ENCODE measurements around the gene GPS2. TPM values are rescaled to one million over a fixed set of nuclear protein-coding genes. Genes with fewer than 3 reads are reported as not detected.
A peak's percentile ranks its signal among the peaks of the same experiment; 100 is the strongest.

The GPS2 gene
- total and polyA plus RNA-seq, 10 of the 15 experiments (the other 5 are each of a cell fraction or from before 2014, with no cell fraction given) = 10.2 to 96.4 (median 42.5) TPM

- TF ChIP-seq E2F4 (IDR thresholded peaks at IDR 0.05; ENCODE audit: low read depth, low read length) (no peak), YBX1 (IDR thresholded peaks at IDR 0.05) (no peak), MYB (IDR thresholded peaks at IDR 0.05; ENCODE audit: borderline replicate concordance, low read depth, low read length) (no peak)
Observed at GRCh38 chr17:7263801-7264078, 51.4 kb downstream of the GPS2 start (continued).

GRCh38 chr17:7262935-7263800, 52.0 kb downstream of the GPS2 start:
- peak overlapping the region; percentile 51 for H2AFZ ChIP-seq (ENCODE audit: control insufficient read depth, low read depth, low read length)
- BruUV-seq (replicated peaks) = no TSS peak
- TF ChIP-seq SUZ12 (IDR thresholded peaks at IDR 0.05; ENCODE audit: unreplicated experiment) (peak; percentile 39), EGR1 (IDR thresholded peaks at IDR 0.05; ENCODE audit: borderline replicate concordance in 1 of 2, low read depth in 2 of 2, low read length in 2 of 2) (no peak)

More at GRCh38 chr17:7262935-7263800, 52.0 kb downstream of the GPS2 start:
- ChIA-PET CTCF (interaction anchor here (1.1 kb wide), 1 partner anchor 42 kb away, joined by 4 read pairs; no protein-coding TSS in a partner anchor), POLR2A (interaction anchor here (0.6 to 0.7 kb wide), 2 partner anchors 67 to 99 kb away, joined by 3 to 6 read pairs; no protein-coding TSS in a partner anchor), SMC1A (ENCODE audit: uncharacterized antibody, unreplicated experiment) (interaction anchor here (0.8 kb wide), 1 partner anchor 9 kb away, joined by 6 read pairs; no protein-coding TSS in a partner anchor), RAD21 (ENCODE audit: unreplicated experiment) (no interaction called here)
- Histone ChIP-seq H3K9ac (ENCODE audit: control insufficient read depth, insufficient read depth, low read length) (no peak overlapping the region), H3K36me3 (ENCODE audit: control insufficient read depth in 2 of 2, insufficient read depth in 2 of 2, low read length in 1 of 2) (no peaks in the 10 kb centered on the region; a peak in 1 of 4 replicates), H3K4me3 (no peak overlapping the region), H3K4me1 (ENCODE audit: control insufficient read depth, insufficient read depth, low read length) (peaks cover 17% of the 10 kb centered on the region), H4K20me1 (ENCODE audit: control insufficient read depth, insufficient read depth) (no peaks in the 10 kb centered on the region), H3K79me2 (ENCODE audit: control insufficient read depth, insufficient read depth, low read length) (no peaks in the 10 kb centered on the region), H3K9me3 (replicated peaks; ENCODE audit: control insufficient read depth, insufficient read depth, low read length) (no peaks in the 10 kb centered on the region), H3K27me3 (replicated peaks in 1 of 2; ENCODE audit: control insufficient read depth in 2 of 2, insufficient read depth in 2 of 2, low read length in 1 of 2) (peaks cover 3 to 5% of the 10 kb centered on the region in 2 experiments; a peak in 2 of 4 replicates), H3K27ac (ENCODE audit: control insufficient read depth, insufficient read depth) (no peak overlapping the region), H3K4me2 (ENCODE audit: control insufficient read depth, insufficient read depth) (peak overlapping the region; percentile 69)
- in situ Hi-C loops (cut with MboI) = no loop called here
- no peak for DNase-seq (ENCODE audit: low read depth, low spot score)
- intact Hi-C loops (cut with micrococcal nuclease; ENCODE audit: unreplicated experiment) = no loop called here
- 4% methylated on average over 26 of the region's 26 CpGs for WGBS (ENCODE audit: insufficient coverage, insufficient replicate concordance, low lambda C conversion rate, missing lambda C conversion rate)
- no peak for FAIRE-seq
- ATAC-seq = peak; percentile 32

Small RNA genes lying within 50 kb of the gene (small RNA-seq; reads per million reads assigned to genes)
- not detected for gene AC026954.2
- gene RF00019 = not detected

Other genes starting within 250 kb of the GPS2 start
Only the 7 nearest of the 34 such genes appear.
- 0.05 and 0.06 TPM in 2 replicates for gene SLC2A4, start 33.6 kb downstream of the GPS2 start, total RNA-seq (2014; rRNA removed)
- 0.04 and 0.05 TPM in 2 replicates for gene SLC2A4, start 33.6 kb downstream of the GPS2 start, total RNA-seq (2014; rRNA removed; fragmentation: Illumina TruSeq; extraction: Trizol)
- gene SLC2A4, start 33.6 kb downstream of the GPS2 start, total RNA-seq (2021) = 0.19 and 0.23 TPM in 2 replicates
- gene SLC2A4, start 33.6 kb downstream of the GPS2 start, polyA plus RNA-seq (2011; rRNA removed) = 0.03 and 0.04 TPM in 2 replicates
- gene SLC2A4, start 33.6 kb downstream of the GPS2 start, polyA plus RNA-seq (2014; fragmentation: Illumina TruSeq; extraction: Trizol) = 0.04 and 0.11 TPM in 2 replicates
- not detected for gene SLC2A4, start 33.6 kb downstream of the GPS2 start, polyA plus RNA-seq (2014; fragmentation: Nextera tagmentation; extraction: Ambion mirVana)
- 0.03 and 0.06 TPM in 2 replicates for gene SLC2A4, start 33.6 kb downstream of the GPS2 start, polyA plus RNA-seq (2014; rRNA removed)
- not detected for gene SLC2A4, start 33.6 kb downstream of the GPS2 start, polyA plus RNA-seq (2016; fragmentation: Nextera tagmentation; extraction: Ambion mirVana)
- gene YBX2, start 20.7 kb downstream of the GPS2 start, total RNA-seq (2014; rRNA removed) = not detected in 2 replicates
- not detected in 2 replicates for gene YBX2, start 20.7 kb downstream of the GPS2 start, total RNA-seq (2014; rRNA removed; fragmentation: Illumina TruSeq; extraction: Trizol)
- not detected in 2 replicates for gene YBX2, start 20.7 kb downstream of the GPS2 start, total RNA-seq (2021)
- gene YBX2, start 20.7 kb downstream of the GPS2 start, polyA plus RNA-seq (2011; rRNA removed) = not detected in 2 replicates
- not detected in 2 replicates for gene YBX2, start 20.7 kb downstream of the GPS2 start, polyA plus RNA-seq (2014; fragmentation: Illumina TruSeq; extraction: Trizol)
- gene YBX2, start 20.7 kb downstream of the GPS2 start, polyA plus RNA-seq (2014; fragmentation: Nextera tagmentation; extraction: Ambion mirVana) = not detected
- not detected in 2 replicates for gene YBX2, start 20.7 kb downstream of the GPS2 start, polyA plus RNA-seq (2014; rRNA removed)
- gene YBX2, start 20.7 kb downstream of the GPS2 start, polyA plus RNA-seq (2016; fragmentation: Nextera tagmentation; extraction: Ambion mirVana) = not detected
- gene EIF5A, start 7.7 kb downstream of the GPS2 start, total RNA-seq (2014; rRNA removed) = 764 and 846 TPM in 2 replicates
- 565 and 610 TPM in 2 replicates for gene EIF5A, start 7.7 kb downstream of the GPS2 start, total RNA-seq (2014; rRNA removed; fragmentation: Illumina TruSeq; extraction: Trizol)
- gene EIF5A, start 7.7 kb downstream of the GPS2 start, total RNA-seq (2021) = 1,049 and 1,070 TPM in 2 replicates
- 726 and 811 TPM in 2 replicates for gene EIF5A, start 7.7 kb downstream of the GPS2 start, polyA plus RNA-seq (2011; rRNA removed)
- 601 and 1,090 TPM in 2 replicates for gene EIF5A, start 7.7 kb downstream of the GPS2 start, polyA plus RNA-seq (2014; fragmentation: Illumina TruSeq; extraction: Trizol)
- 10 to 100 TPM; 26.5 to 85.5 TPM for gene EIF5A, start 7.7 kb downstream of the GPS2 start, polyA plus RNA-seq (2014; fragmentation: Nextera tagmentation; extraction: Ambion mirVana)
- 1,043 and 1,146 TPM in 2 replicates for gene EIF5A, start 7.7 kb downstream of the GPS2 start, polyA plus RNA-seq (2014; rRNA removed)
- gene EIF5A, start 7.7 kb downstream of the GPS2 start, polyA plus RNA-seq (2016; fragmentation: Nextera tagmentation; extraction: Ambion mirVana) = 1,000 to 10,000 TPM; 1,758 to 1,792 TPM
- gene NEURL4, start 14.0 kb upstream of the GPS2 start, total RNA-seq (2014; rRNA removed) = 12.5 and 16.0 TPM in 2 replicates
- 8.2 and 8.7 TPM in 2 replicates for gene NEURL4, start 14.0 kb upstream of the GPS2 start, total RNA-seq (2014; rRNA removed; fragmentation: Illumina TruSeq; extraction: Trizol)
- gene NEURL4, start 14.0 kb upstream of the GPS2 start, total RNA-seq (2021) = 32.7 and 41.9 TPM in 2 replicates
- 6.1 and 11.3 TPM in 2 replicates for gene NEURL4, start 14.0 kb upstream of the GPS2 start, polyA plus RNA-seq (2011; rRNA removed)
- gene NEURL4, start 14.0 kb upstream of the GPS2 start, polyA plus RNA-seq (2014; fragmentation: Illumina TruSeq; extraction: Trizol) = 9.1 and 14.2 TPM in 2 replicates
- gene NEURL4, start 14.0 kb upstream of the GPS2 start, polyA plus RNA-seq (2014; fragmentation: Nextera tagmentation; extraction: Ambion mirVana) = under 1 TPM; 0.03 to 0.26 TPM
- gene NEURL4, start 14.0 kb upstream of the GPS2 start, polyA plus RNA-seq (2014; rRNA removed) = 25.2 and 33.0 TPM in 2 replicates
- 1 to 10 TPM; 2.9 to 3.6 TPM for gene NEURL4, start 14.0 kb upstream of the GPS2 start, polyA plus RNA-seq (2016; fragmentation: Nextera tagmentation; extraction: Ambion mirVana)
- gene ACAP1, start 21.2 kb upstream of the GPS2 start, total RNA-seq (2014; rRNA removed) = 120 and 140 TPM in 2 replicates
- 65.4 and 66.6 TPM in 2 replicates for gene ACAP1, start 21.2 kb upstream of the GPS2 start, total RNA-seq (2014; rRNA removed; fragmentation: Illumina TruSeq; extraction: Trizol)
- 245 and 257 TPM in 2 replicates for gene ACAP1, start 21.2 kb upstream of the GPS2 start, total RNA-seq (2021)
- gene ACAP1, start 21.2 kb upstream of the GPS2 start, polyA plus RNA-seq (2011; rRNA removed) = 64.6 and 95.4 TPM in 2 replicates
- gene ACAP1, start 21.2 kb upstream of the GPS2 start, polyA plus RNA-seq (2014; fragmentation: Illumina TruSeq; extraction: Trizol) = 32.7 and 72.6 TPM in 2 replicates
- gene ACAP1, start 21.2 kb upstream of the GPS2 start, polyA plus RNA-seq (2014; fragmentation: Nextera tagmentation; extraction: Ambion mirVana) = 10 to 100 TPM in 1 of 2 experiments, 1 to 10 TPM in 1; 5.7 to 25.2 TPM
- gene ACAP1, start 21.2 kb upstream of the GPS2 start, polyA plus RNA-seq (2014; rRNA removed) = 143 and 159 TPM in 2 replicates
- gene ACAP1, start 21.2 kb upstream of the GPS2 start, polyA plus RNA-seq (2016; fragmentation: Nextera tagmentation; extraction: Ambion mirVana) = 100 to 1,000 TPM; 148 TPM
- 3.8 and 4.5 TPM in 2 replicates for gene KCTD11, start 36.8 kb upstream of the GPS2 start, total RNA-seq (2014; rRNA removed)
- gene KCTD11, start 36.8 kb upstream of the GPS2 start, total RNA-seq (2014; rRNA removed; fragmentation: Illumina TruSeq; extraction: Trizol) = 1.8 and 1.9 TPM in 2 replicates
- gene KCTD11, start 36.8 kb upstream of the GPS2 start, total RNA-seq (2021) = 4.7 and 5.0 TPM in 2 replicates
- gene KCTD11, start 36.8 kb upstream of the GPS2 start, polyA plus RNA-seq (2011; rRNA removed) = 4.4 and 7.3 TPM in 2 replicates
- gene KCTD11, start 36.8 kb upstream of the GPS2 start, polyA plus RNA-seq (2014; fragmentation: Illumina TruSeq; extraction: Trizol) = 2.8 and 3.0 TPM in 2 replicates
- under 1 TPM; 0.05 to 0.09 TPM for gene KCTD11, start 36.8 kb upstream of the GPS2 start, polyA plus RNA-seq (2014; fragmentation: Nextera tagmentation; extraction: Ambion mirVana)
- 4.7 and 5.1 TPM in 2 replicates for gene KCTD11, start 36.8 kb upstream of the GPS2 start, polyA plus RNA-seq (2014; rRNA removed)
- gene KCTD11, start 36.8 kb upstream of the GPS2 start, polyA plus RNA-seq (2016; fragmentation: Nextera tagmentation; extraction: Ambion mirVana) = 1 to 10 TPM; 1.9 to 2.7 TPM
- gene TMEM95, start 39.8 kb upstream of the GPS2 start, total RNA-seq (2014; rRNA removed) = 0.28 TPM in 1 of 2 replicates, not detected in the other
- not detected in 2 replicates for gene TMEM95, start 39.8 kb upstream of the GPS2 start, total RNA-seq (2014; rRNA removed; fragmentation: Illumina TruSeq; extraction: Trizol)
- not detected in 2 replicates for gene TMEM95, start 39.8 kb upstream of the GPS2 start, total RNA-seq (2021)
- gene TMEM95, start 39.8 kb upstream of the GPS2 start, polyA plus RNA-seq (2011; rRNA removed) = 0.05 TPM in 1 of 2 replicates, not detected in the other
- not detected in 2 replicates for gene TMEM95, start 39.8 kb upstream of the GPS2 start, polyA plus RNA-seq (2014; fragmentation: Illumina TruSeq; extraction: Trizol)
- gene TMEM95, start 39.8 kb upstream of the GPS2 start, polyA plus RNA-seq (2014; fragmentation: Nextera tagmentation; extraction: Ambion mirVana) = not detected
- gene TMEM95, start 39.8 kb upstream of the GPS2 start, polyA plus RNA-seq (2014; rRNA removed) = not detected in 2 replicates
- not detected for gene TMEM95, start 39.8 kb upstream of the GPS2 start, polyA plus RNA-seq (2016; fragmentation: Nextera tagmentation; extraction: Ambion mirVana)

Measured in GM12878 (cell line).